Heart right ventricle (tissue), 16 donors: Measurements from ENCODE around the gene DHFR2. TPM values are rescaled to one million over a fixed set of nuclear protein-coding genes. Genes with fewer than 3 reads are reported as not detected.
A peak's percentile ranks its signal among the peaks of the same experiment; 100 is the strongest.

Experiments used
- ATAC-seq, 8 donors: fragments of 200-7000 bp; cut with Tn5 transposase; one replicate each; pipeline ENCODE4 v1.9.1; 2020; ENCODE audit warnings: mild to moderate bottlenecking in 8 of 8, moderate library complexity in 8 of 8, moderate number of reproducible peaks in 1 of 8
- DNase-seq, 2 donors: peaks; one replicate each; pipeline ENCODE4 v3.0.0-alpha.2; 2020
- H3K27ac ChIP-seq, 10 donors: fragments of 200-600 bp; sonication (generic) in 2 of 10; one replicate each; pipeline versions ENCODE4 v1.5.0 to v1.8.0; 2020 to 2022; ENCODE audit warnings: mild to moderate bottlenecking in 3 of 10
- H3K27me3 ChIP-seq, 7 donors: fragments of 200-600 bp; one replicate each; pipeline ENCODE4 v1.8.0; 2021 to 2022; ENCODE audit warnings: mild to moderate bottlenecking in 2 of 7
- H3K36me3 ChIP-seq, 9 donors: fragments of 200-600 bp; sonication (generic) in 1 of 9; one replicate each; pipeline versions ENCODE4 v1.5.0 to v1.8.0; 2020 to 2022; ENCODE audit warnings: mild to moderate bottlenecking in 2 of 9
- H3K4me1 ChIP-seq, 9 donors: fragments of 200-600 bp; sonication (generic) in 1 of 9; one replicate each; pipeline versions ENCODE4 v1.5.0 to v1.8.0; 2020 to 2022; ENCODE audit warnings: mild to moderate bottlenecking in 4 of 9
- H3K4me3 ChIP-seq, 10 donors: fragments of 200-600 bp; sonication (generic) in 2 of 10; one replicate each; pipeline versions ENCODE4 v1.5.0 to v1.8.0; 2020 to 2022; ENCODE audit warnings: mild to moderate bottlenecking in 7 of 10, moderate library complexity in 2 of 10
- H3K9me3 ChIP-seq, 11 donors: fragments of 200-600 bp in 10 of 11; sonication (generic) in 2 of 11; one replicate each; pipeline versions ENCODE4 v1.5.0 to v1.8.0; 2013 to 2022; ENCODE audit warnings: mild to moderate bottlenecking in 2 of 11, control low read depth in 1 of 11, moderate library complexity in 1 of 11
- WGBS, 2 donors: extraction: QIAGEN DNeasy Blood & Tissue Kit; methylation state at CpG; one replicate each; pipeline ENCODE4 v1.1.7; 2013; ENCODE audit warnings: inconsistent platforms in 1 of 2; 5-methylcytosine and 5-hydroxymethylcytosine counted together
- intact Hi-C, 10 donors: fragments of 100-400 bp; cut with DNase I; formaldehyde crosslinking; loops; one replicate each; pipeline versions ENCODE4 v1.11.1 to v1.14.2; 2022
- polyA plus RNA-seq, 2 donors: library from polyadenylated mRNA; stranded (reverse); fragments of 200-250 nt; gene quantifications; one replicate each; pipeline ENCODE4 v1.2.3, GENCODE V29; 2013
- total RNA-seq, 10 donors: library from RNA; stranded (reverse); fragmentation: NEBNext Ultra II Directional in 3 of 10; extraction: Animal tissue kit (Norgen Biotek cat#: 25700) in 3 of 10; gene quantifications; one replicate each; pipeline versions ENCODE4 v1.2.1 to v1.2.4, GENCODE V29; 2021 to 2023
- TF ChIP-seq, protein P1 (sequence below), 9 donors: fragments of 200-600 bp; sonication (generic) in 2 of 9; IDR thresholded peaks; one replicate each; pipeline versions ENCODE4 v1.5.0 to v1.8.0; 2021 to 2022; ENCODE audit warnings: antibody characterized with exemption in 9 of 9, mild to moderate bottlenecking in 5 of 9, moderate library complexity in 1 of 9
- donor health status: Arrhythmogenic right ventricular cardiomyopathy.
- donor health status: ischemic (EF 13 %, LVEDD 7.1; RV severe dilation, severe dysfunction).
- donor health status: healthy with polysubstance abuse.
- donor health status: DM: no; HTN: yes; CAD: no.
- donor health status: DM: no; HTN: no; CAD: no.
- donor health status: ischemic (EF 25% LVEDD 6.9; RV normal size, moderate dysfunction).
- donor health status: ischemic (EF 25% LVEDD 5.7; RV mildly dilated, moderate dysfunction).
- donor health status: healthy.
- donor health status: DM: yes; HTN: yes; CAD: no.
- donor health status: Ischemic cardiomyopathy.
- donor health status: ischemic (EF 35%, LVEDD 5.7; RV mildly dilated, moderate dysfunction).
- donor health status: nonischemic (EF 11% LVEDD 7.7; RV severe dilation, severe dysfunction).
- donor health status: DM: yes; HTN: yes; CAD: no.
- donor health status: PGD.
- donor health status: ischemic (EF 29% LVEDD 5.4; RV normal size, mild dysfunction).
- donor health status: nonischemic (EF 23%, LVEDD 6.1; RV moderate dilation, normal function).

Gene DHFR2
- total and polyA plus RNA-seq, 12 donors, result 1.6 to 4.9 (median 2.8) TPM

DNA sequence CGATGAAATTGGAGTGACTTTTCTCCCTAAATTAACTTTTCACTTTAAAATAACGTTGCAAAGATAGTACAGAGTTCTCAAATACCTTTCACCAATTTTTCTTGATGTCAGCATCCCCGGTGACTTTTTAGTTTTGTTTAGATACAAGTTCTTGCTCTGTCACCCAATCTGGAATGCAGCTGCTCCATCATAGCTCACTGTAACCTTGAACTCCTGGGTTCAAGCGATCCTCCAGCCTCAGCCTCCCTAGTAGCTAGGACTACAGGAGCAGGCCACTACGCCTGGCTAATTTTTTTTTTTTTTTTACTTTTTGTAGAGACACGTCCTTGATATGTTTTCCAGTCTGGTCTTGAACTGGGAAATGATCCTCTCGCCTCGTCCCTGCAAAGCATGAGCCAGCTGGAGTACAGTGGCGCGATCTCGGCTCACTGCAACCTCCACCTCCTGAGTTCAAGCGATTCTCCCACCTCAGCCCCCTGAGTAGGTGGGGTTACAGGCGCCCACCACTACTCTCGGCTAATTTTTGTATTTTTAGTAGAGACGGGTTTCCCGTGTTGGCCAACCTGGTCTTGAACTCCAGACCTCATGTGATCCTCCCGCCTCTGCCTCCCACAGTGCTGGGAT, 892 bp upstream of the DHFR2 start:
- WGBS, 2 donors, result 55 to 58% methylated on average over 17 of the region's 17 CpGs
- H3K4me3 ChIP-seq, result peak overlapping the region; percentile 42 to 83 (median 68)
- peaks cover 0 to 8% (median 0%) of the 10 kb centered on the region in 11 donors for H3K9me3 ChIP-seq
- DNase-seq (no peak), ATAC-seq (no peak)
- H3K4me1 ChIP-seq, result peaks cover 0 to 44% (median 22%) of the 10 kb centered on the region in 9 donors
- TF ChIP-seq, protein P1, sequence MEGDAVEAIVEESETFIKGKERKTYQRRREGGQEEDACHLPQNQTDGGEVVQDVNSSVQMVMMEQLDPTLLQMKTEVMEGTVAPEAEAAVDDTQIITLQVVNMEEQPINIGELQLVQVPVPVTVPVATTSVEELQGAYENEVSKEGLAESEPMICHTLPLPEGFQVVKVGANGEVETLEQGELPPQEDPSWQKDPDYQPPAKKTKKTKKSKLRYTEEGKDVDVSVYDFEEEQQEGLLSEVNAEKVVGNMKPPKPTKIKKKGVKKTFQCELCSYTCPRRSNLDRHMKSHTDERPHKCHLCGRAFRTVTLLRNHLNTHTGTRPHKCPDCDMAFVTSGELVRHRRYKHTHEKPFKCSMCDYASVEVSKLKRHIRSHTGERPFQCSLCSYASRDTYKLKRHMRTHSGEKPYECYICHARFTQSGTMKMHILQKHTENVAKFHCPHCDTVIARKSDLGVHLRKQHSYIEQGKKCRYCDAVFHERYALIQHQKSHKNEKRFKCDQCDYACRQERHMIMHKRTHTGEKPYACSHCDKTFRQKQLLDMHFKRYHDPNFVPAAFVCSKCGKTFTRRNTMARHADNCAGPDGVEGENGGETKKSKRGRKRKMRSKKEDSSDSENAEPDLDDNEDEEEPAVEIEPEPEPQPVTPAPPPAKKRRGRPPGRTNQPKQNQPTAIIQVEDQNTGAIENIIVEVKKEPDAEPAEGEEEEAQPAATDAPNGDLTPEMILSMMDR (IDR thresholded peaks at IDR 0.05), result no peak
- peak overlapping the region; percentile 65 to 98 (median 90) for H3K27ac ChIP-seq
- H3K27me3 ChIP-seq, result no peaks in the 10 kb centered on the region
- intact Hi-C loops, result loop anchor here in 5 of 10 donors (2.0 to 10.0 kb wide), 4 partner anchors 59 to 159 kb away; partner anchors contain the start of gene ARL13B (in 1 of the 5)
- peaks cover 0 to 42% (median 0%) of the 10 kb centered on the region in 9 donors for H3K36me3 ChIP-seq

DNA sequence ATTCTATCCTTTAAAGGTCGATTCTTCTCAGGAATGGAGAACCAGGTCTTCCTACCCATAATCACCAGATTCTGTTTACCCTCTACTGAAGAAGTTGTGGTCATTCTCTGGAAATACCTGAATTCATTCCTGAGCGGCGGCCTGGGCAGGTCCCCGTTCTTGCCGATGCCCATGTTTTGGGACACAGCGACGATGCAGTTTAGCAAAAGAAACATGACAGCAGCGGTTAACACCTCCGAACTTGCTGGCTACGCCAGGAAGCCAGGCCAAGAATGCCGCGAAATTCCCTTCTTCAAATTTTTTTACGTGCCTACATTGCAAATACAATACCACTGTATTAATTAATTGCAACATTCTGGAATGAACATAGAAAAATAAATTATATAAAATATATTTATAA, 1.4 kb downstream of the DHFR2 start:
- WGBS, 2 donors, result 97 to 98% methylated on average over 13 of the region's 13 CpGs
- intact Hi-C loops, result loop anchor here in 3 of 10 donors (10.0 kb wide), 2 partner anchors 56 to 156 kb away; no protein-coding TSS in a partner anchor

DNA sequence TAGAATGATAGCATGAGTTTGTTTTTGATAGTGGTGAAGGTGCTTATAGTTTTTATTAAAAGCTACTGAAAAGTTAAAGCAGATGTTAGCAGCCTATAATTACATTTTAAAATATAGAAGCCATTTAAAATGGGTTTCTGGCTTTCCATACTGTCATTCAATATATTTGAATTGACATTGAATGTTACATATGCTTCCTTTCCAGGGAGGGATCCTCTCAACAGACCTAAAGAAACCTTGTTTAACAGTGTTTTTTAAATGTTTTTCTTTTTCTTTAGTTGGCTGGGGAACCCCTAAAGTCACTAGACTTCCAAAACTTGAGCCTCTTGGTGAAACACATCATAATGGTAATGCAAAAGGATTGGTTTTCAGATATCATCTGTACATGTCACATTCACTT, 12.2 kb downstream of the DHFR2 start:
- Histone ChIP-seq H3K9me3 (no peaks in the 10 kb centered on the region), H3K27me3 (no peaks in the 10 kb centered on the region), H3K27ac (no peak overlapping the region), H3K4me3 (no peak overlapping the region), H3K4me1 (no peaks in the 10 kb centered on the region), H3K36me3 (peaks cover 0 to 69% (median 5%) of the 10 kb centered on the region in 9 donors)
- no peak for ATAC-seq
- TF ChIP-seq, protein P1 (IDR thresholded peaks at IDR 0.05), result no peak
- DNase-seq, result no peak
- intact Hi-C loops, result no loop called here

More for the DNA sequence above, 1.4 kb downstream of the DHFR2 start:
- TF ChIP-seq, protein P1 (IDR thresholded peaks at IDR 0.05), result no peak
- no peak overlapping the region for H3K27ac ChIP-seq
- no peaks in the 10 kb centered on the region for H3K9me3 ChIP-seq
- ATAC-seq, result no peak
- H3K27me3 ChIP-seq, result no peaks in the 10 kb centered on the region
- H3K4me1 ChIP-seq, result peaks cover 0 to 36% (median 22%) of the 10 kb centered on the region in 9 donors
- no peak overlapping the region for H3K4me3 ChIP-seq
- peaks cover 0 to 35% (median 0%) of the 10 kb centered on the region in 9 donors for H3K36me3 ChIP-seq
- no peak for DNase-seq

DNA sequence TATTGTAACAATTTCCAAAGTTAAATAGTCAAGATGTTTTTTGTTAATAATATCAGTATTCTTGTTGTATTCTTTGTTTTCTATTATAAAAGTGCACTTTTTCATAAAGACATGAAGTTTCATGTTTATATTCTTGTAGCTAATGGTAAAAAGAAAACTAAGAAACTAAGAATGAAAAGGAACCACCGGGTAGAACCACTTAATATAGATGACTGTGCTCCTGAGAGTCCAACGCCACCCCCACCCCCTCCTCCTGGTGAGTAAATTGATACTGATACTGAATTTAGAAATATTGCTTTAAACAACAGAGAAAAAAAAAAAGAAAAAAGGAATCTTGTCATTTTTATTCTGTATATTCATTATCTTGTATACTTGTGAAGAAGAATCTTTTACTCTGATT, 13.4 kb downstream of the DHFR2 start:
- ATAC-seq (no peak), DNase-seq (no peak)
- no peaks in the 10 kb centered on the region for H3K9me3 ChIP-seq
- H3K27me3 ChIP-seq, result no peaks in the 10 kb centered on the region
- no peak overlapping the region for H3K4me3 ChIP-seq
- peaks cover 0 to 76% (median 8%) of the 10 kb centered on the region in 9 donors for H3K36me3 ChIP-seq
- TF ChIP-seq, protein P1 (IDR thresholded peaks at IDR 0.05), result no peak
- H3K27ac ChIP-seq, result no peak overlapping the region
- H3K4me1 ChIP-seq, result no peaks in the 10 kb centered on the region
- intact Hi-C loops, result no loop called here
- 96 to 98% methylated on average over 2 of the region's 2 CpGs for WGBS, 2 donors
